Uterus (tissue), 2 donors: Measurements from ENCODE around the gene MYCL.

Experiments used
- POLR2A ChIP-seq, 2 donors: fragments of 450-650 bp; IDR thresholded peaks; one replicate each; pipeline ENCODE4 v1.6.1; 2016; ENCODE audit warnings: antibody characterized with exemption in 2 of 2, mild to moderate bottlenecking in 1 of 2, moderate library complexity in 1 of 2
- TF ChIP-seq, protein P1 (sequence below), 4 experiments: fragments of 200-600 bp in 2 of 4; fragments of 450-650 bp in 2 of 4; sonication (generic) in 2 of 4; IDR thresholded peaks; one replicate each; pipeline ENCODE4 v1.5.1; 2016 to 2019; ENCODE audit warnings: antibody characterized with exemption in 4 of 4, mild to moderate bottlenecking in 2 of 4, moderate library complexity in 1 of 4

DNA sequence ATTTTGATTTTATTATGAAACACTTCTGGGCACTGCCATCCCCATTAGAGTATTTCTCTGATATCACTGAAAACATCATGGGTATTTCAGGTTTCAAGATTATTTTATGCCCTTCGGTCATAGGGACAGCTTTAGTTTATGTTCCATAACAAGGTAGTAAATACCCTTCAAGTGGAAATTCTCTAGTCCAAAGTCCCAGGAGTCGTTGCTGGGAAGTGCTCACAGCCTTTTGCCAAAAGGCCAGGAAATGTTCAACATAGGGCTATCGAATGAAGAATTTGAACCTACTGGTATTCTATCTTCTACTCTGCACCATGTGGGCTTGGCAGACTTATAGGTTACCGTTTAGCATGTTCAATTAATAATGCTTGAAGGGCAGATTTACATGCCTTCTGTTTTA, 45.5 kb upstream of the MYCL start:
- no peak for TF ChIP-seq POLR2A (IDR thresholded peaks at IDR 0.05)
- TF ChIP-seq, protein P1, sequence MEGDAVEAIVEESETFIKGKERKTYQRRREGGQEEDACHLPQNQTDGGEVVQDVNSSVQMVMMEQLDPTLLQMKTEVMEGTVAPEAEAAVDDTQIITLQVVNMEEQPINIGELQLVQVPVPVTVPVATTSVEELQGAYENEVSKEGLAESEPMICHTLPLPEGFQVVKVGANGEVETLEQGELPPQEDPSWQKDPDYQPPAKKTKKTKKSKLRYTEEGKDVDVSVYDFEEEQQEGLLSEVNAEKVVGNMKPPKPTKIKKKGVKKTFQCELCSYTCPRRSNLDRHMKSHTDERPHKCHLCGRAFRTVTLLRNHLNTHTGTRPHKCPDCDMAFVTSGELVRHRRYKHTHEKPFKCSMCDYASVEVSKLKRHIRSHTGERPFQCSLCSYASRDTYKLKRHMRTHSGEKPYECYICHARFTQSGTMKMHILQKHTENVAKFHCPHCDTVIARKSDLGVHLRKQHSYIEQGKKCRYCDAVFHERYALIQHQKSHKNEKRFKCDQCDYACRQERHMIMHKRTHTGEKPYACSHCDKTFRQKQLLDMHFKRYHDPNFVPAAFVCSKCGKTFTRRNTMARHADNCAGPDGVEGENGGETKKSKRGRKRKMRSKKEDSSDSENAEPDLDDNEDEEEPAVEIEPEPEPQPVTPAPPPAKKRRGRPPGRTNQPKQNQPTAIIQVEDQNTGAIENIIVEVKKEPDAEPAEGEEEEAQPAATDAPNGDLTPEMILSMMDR (IDR thresholded peaks at IDR 0.05) = no peak
